ENCODE results near the gene FBXL16. TPM values are rescaled to one million over a fixed set of nuclear protein-coding genes. Genes with fewer than 3 reads are reported as not detected.

Gene FBXL16
- total and polyA plus RNA-seq, 2 of the 13 experiments (the other 11 are each of a cell fraction or from before 2014, with no cell fraction given): 0.22 to 2.0 TPM

GRCh38 chr16:678209-678857 lies 27.3 kb downstream of the FBXL16 start:
- FAIRE-seq (no peak), ATAC-seq (peak; percentile 2), DNase-seq (ENCODE audit: low spot score) (no peak)
- H3K9ac ChIP-seq (ENCODE audit: insufficient read depth, low read depth, low read length): peak overlapping the region; percentile 75
- intact Hi-C loops (cut with micrococcal nuclease; ENCODE audit: unreplicated experiment) (no loop called here), in situ Hi-C loops (cut with HindIII; ENCODE audit: extremely low pct_ligation_motif_present, low pct_unique_long_range_greater_than_20kb) (no loop called here)
- H3K27ac ChIP-seq (ENCODE audit: extremely low read length, insufficient read depth, low read length): peak overlapping the region; percentile 80
- H2AFZ ChIP-seq (ENCODE audit: low read length): no peak overlapping the region
- no TSS peak for BruUV-seq (replicated peaks)
- ChIA-PET POLR2A (interaction anchor here (0.6 to 4.4 kb wide), 9 partner anchors 11 to 276 kb away, joined by 3 to 34 read pairs (median 7); partner anchors contain the start of genes ANTKMT, METTL26, RHOT2 and WDR24), CTCF (ENCODE audit: low intra/inter-chr PET ratio, low total read pairs) (no interaction called here)
- H3K79me2 ChIP-seq (ENCODE audit: insufficient read depth, low read length): peaks cover 16% of the 10 kb centered on the region
- no peaks in the 10 kb centered on the region for H3K9me3 ChIP-seq (ENCODE audit: low read length)
- 66% methylated on average over 11 of the region's 21 CpGs for WGBS (ENCODE audit: low lambda C conversion rate)
- H3K4me1 ChIP-seq (ENCODE audit: insufficient read depth, low read length): peaks cover 48% of the 10 kb centered on the region
- peaks cover 12 to 17% of the 10 kb centered on the region in 2 experiments; a peak in 4 of 5 replicates for H3K36me3 ChIP-seq (replicated peaks in 1 of 2; ENCODE audit: control insufficient read depth in 1 of 2, insufficient read depth in 2 of 2, low read length in 2 of 2)
- 0 out of 2 replicates have a peak, but pooled peaks cover 3% of the 10 kb centered on the region for H4K20me1 ChIP-seq (ENCODE audit: insufficient read depth, low read length)
- peak overlapping the region; percentile 99 for H3K4me2 ChIP-seq (ENCODE audit: low read depth, low read length)
- H3K4me3 ChIP-seq (replicated peaks in 1 of 3; ENCODE audit: insufficient read depth in 1 of 3, low read depth in 2 of 3, low read length in 3 of 3): peak overlapping the region in 2 of 3 experiments; percentile 61 to 85; a peak in 4 of 6 replicates
- H3K27me3 ChIP-seq (ENCODE audit: control insufficient read depth in 1 of 2, insufficient read depth in 2 of 2, low read length in 2 of 2): no peaks in the 10 kb centered on the region; a peak in 1 of 5 replicates
- no peak for TF ChIP-seq ZNF616 (CRISPR knock-in tag; IDR thresholded peaks at IDR 0.05; ENCODE audit: low read depth)
- peak; percentile 39; the same call in 1 of the 2 replicates for TF ChIP-seq ZNF776 (CRISPR knock-in tag; IDR thresholded peaks at IDR 0.05)
- TF ChIP-seq ZSCAN21 (CRISPR knock-in tag; IDR thresholded peaks at IDR 0.05; ENCODE audit: borderline replicate concordance): 0 out of 2 replicates have a peak, but pooled peaks have one; percentile 6
- no peak for TF ChIP-seq ZBTB42 (CRISPR knock-in tag; IDR thresholded peaks at IDR 0.05)
- TF ChIP-seq BRCA1 (CRISPR knock-in tag; IDR thresholded peaks at IDR 0.05): no peak
- TF ChIP-seq, protein P1, sequence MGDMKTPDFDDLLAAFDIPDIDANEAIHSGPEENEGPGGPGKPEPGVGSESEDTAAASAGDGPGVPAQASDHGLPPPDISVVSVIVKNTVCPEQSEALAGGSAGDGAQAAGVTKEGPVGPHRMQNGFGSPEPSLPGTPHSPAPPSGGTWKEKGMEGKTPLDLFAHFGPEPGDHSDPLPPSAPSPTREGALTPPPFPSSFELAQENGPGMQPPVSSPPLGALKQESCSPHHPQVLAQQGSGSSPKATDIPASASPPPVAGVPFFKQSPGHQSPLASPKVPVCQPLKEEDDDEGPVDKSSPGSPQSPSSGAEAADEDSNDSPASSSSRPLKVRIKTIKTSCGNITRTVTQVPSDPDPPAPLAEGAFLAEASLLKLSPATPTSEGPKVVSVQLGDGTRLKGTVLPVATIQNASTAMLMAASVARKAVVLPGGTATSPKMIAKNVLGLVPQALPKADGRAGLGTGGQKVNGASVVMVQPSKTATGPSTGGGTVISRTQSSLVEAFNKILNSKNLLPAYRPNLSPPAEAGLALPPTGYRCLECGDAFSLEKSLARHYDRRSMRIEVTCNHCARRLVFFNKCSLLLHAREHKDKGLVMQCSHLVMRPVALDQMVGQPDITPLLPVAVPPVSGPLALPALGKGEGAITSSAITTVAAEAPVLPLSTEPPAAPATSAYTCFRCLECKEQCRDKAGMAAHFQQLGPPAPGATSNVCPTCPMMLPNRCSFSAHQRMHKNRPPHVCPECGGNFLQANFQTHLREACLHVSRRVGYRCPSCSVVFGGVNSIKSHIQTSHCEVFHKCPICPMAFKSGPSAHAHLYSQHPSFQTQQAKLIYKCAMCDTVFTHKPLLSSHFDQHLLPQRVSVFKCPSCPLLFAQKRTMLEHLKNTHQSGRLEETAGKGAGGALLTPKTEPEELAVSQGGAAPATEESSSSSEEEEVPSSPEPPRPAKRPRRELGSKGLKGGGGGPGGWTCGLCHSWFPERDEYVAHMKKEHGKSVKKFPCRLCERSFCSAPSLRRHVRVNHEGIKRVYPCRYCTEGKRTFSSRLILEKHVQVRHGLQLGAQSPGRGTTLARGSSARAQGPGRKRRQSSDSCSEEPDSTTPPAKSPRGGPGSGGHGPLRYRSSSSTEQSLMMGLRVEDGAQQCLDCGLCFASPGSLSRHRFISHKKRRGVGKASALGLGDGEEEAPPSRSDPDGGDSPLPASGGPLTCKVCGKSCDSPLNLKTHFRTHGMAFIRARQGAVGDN (CRISPR knock-in tag; IDR thresholded peaks at IDR 0.05): peak; percentile 3; the same call in 1 of the 2 replicates
- TF ChIP-seq NCOA1 (CRISPR knock-in tag; IDR thresholded peaks at IDR 0.05): 0 out of 2 replicates have a peak, but pooled peaks have one; percentile 35
- no peak for TF ChIP-seq XRCC5 (optimal IDR thresholded peaks at IDR 0.05; ENCODE audit: low read length)
- no peak for TF ChIP-seq NR2F6 (IDR thresholded peaks at IDR 0.05)
- TF ChIP-seq NR2F6 (CRISPR knock-in tag; IDR thresholded peaks at IDR 0.05): no peak
- no peak for TF ChIP-seq ARNT2 (CRISPR knock-in tag; IDR thresholded peaks at IDR 0.05; ENCODE audit: low read depth)
- TF ChIP-seq HOXA5 (CRISPR knock-in tag; IDR thresholded peaks at IDR 0.05): no peak
- peak; percentile 22; the same call in 1 of the 2 replicates for TF ChIP-seq PATZ1 (CRISPR knock-in tag; IDR thresholded peaks at IDR 0.05)
- TF ChIP-seq, protein P2, sequence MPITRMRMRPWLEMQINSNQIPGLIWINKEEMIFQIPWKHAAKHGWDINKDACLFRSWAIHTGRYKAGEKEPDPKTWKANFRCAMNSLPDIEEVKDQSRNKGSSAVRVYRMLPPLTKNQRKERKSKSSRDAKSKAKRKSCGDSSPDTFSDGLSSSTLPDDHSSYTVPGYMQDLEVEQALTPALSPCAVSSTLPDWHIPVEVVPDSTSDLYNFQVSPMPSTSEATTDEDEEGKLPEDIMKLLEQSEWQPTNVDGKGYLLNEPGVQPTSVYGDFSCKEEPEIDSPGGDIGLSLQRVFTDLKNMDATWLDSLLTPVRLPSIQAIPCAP (CRISPR knock-in tag; IDR thresholded peaks at IDR 0.05; ENCODE audit: low read depth): no peak
- no peak for TF ChIP-seq ERF (CRISPR knock-in tag; IDR thresholded peaks at IDR 0.05)
- no peak for TF ChIP-seq HMGA1 (CRISPR knock-in tag; conservative IDR thresholded peaks at IDR 0.05)
- no peak for TF ChIP-seq FOSL2 (CRISPR knock-in tag; IDR thresholded peaks at IDR 0.05)
- TF ChIP-seq ZNF850 (CRISPR knock-in tag; conservative IDR thresholded peaks at IDR 0.05): no peak
- 0 out of 2 replicates have a peak, but pooled peaks have one; percentile 24 for TF ChIP-seq POGZ (CRISPR knock-in tag; IDR thresholded peaks at IDR 0.05)
